ENCODE data around the gene GRM1. TPM values are rescaled to one million over a fixed set of nuclear protein-coding genes. Genes with fewer than 3 reads are reported as not detected.

GRM1 gene
- total RNA-seq, 1 donor, result under 0.01 TPM

DNA sequence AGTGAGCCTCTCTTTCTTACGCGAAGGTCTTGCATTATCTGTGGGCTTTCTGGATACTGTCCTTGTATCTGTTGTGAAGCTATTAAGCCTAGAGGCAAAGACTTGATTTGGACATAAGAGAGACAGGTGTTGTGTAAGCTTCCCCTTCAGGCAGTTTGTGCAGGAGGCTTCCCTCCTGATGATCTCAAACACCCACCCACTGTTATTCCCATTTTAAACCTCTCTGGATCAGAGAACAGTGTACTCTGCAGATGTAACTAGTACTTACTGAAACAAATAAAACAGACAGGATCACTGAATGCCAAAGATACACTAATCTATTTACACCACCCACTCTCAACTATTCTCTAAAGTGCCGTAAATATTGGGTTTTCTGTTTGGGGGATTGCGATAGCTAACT is 401.0 kb downstream of the GRM1 start:
- no peak overlapping the region for H3K4me3 ChIP-seq (ENCODE audit: low read depth, low read length)
- TF ChIP-seq, protein P1, sequence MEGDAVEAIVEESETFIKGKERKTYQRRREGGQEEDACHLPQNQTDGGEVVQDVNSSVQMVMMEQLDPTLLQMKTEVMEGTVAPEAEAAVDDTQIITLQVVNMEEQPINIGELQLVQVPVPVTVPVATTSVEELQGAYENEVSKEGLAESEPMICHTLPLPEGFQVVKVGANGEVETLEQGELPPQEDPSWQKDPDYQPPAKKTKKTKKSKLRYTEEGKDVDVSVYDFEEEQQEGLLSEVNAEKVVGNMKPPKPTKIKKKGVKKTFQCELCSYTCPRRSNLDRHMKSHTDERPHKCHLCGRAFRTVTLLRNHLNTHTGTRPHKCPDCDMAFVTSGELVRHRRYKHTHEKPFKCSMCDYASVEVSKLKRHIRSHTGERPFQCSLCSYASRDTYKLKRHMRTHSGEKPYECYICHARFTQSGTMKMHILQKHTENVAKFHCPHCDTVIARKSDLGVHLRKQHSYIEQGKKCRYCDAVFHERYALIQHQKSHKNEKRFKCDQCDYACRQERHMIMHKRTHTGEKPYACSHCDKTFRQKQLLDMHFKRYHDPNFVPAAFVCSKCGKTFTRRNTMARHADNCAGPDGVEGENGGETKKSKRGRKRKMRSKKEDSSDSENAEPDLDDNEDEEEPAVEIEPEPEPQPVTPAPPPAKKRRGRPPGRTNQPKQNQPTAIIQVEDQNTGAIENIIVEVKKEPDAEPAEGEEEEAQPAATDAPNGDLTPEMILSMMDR (IDR thresholded peaks at IDR 0.05; ENCODE audit: insufficient read depth, low read depth, low read length), result no peak
- DNase-seq (ENCODE audit: low read depth), result no peak

DNA sequence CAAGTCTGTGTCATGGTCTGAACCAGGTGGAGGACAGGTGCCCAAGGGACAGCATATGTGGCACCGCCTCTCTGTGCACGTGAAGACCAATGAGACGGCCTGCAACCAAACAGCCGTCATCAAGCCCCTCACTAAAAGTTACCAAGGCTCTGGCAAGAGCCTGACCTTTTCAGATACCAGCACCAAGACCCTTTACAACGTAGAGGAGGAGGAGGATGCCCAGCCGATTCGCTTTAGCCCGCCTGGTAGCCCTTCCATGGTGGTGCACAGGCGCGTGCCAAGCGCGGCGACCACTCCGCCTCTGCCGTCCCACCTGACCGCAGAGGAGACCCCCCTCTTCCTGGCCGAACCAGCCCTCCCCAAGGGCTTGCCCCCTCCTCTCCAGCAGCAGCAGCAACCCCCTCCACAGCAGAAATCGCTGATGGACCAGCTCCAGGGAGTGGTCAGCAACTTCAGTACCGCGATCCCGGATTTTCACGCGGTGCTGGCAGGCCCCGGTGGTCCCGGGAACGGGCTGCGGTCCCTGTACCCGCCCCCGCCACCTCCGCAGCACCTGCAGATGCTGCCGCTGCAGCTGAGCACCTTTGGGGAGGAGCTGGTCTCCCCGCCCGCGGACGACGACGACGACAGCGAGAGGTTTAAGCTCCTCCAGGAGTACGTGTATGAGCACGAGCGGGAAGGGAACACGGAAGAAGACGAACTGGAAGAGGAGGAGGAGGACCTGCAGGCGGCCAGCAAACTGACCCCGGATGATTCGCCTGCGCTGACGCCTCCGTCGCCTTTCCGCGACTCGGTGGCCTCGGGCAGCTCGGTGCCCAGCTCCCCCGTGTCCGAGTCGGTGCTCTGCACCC is 405.2 kb downstream of the GRM1 start:
- peak overlapping the region; percentile 15 for H3K4me3 ChIP-seq (ENCODE audit: low read depth, low read length)
- TF ChIP-seq, protein P1 (IDR thresholded peaks at IDR 0.05; ENCODE audit: insufficient read depth, low read depth, low read length), result no peak
- DNase-seq (ENCODE audit: low read depth), result no peak

GRCh38 chr6:146434732-146435390 is 406.0 kb downstream of the GRM1 start:
- peak overlapping the region; percentile 15 for H3K4me3 ChIP-seq (ENCODE audit: low read depth, low read length)
- TF ChIP-seq, protein P1 (IDR thresholded peaks at IDR 0.05; ENCODE audit: insufficient read depth, low read depth, low read length), result no peak
- DNase-seq (ENCODE audit: low read depth), result no peak

- TF ChIP-seq, protein P1 (IDR thresholded peaks at IDR 0.05; ENCODE audit: insufficient read depth, low read depth, low read length), result no peak
- DNase-seq (ENCODE audit: low read depth), result no peak
- H3K4me3 ChIP-seq (ENCODE audit: low read depth, low read length), result no peak overlapping the region
Observed at GRCh38 chr6:146441907-146442306, 413.0 kb downstream of the GRM1 start.

DNA sequence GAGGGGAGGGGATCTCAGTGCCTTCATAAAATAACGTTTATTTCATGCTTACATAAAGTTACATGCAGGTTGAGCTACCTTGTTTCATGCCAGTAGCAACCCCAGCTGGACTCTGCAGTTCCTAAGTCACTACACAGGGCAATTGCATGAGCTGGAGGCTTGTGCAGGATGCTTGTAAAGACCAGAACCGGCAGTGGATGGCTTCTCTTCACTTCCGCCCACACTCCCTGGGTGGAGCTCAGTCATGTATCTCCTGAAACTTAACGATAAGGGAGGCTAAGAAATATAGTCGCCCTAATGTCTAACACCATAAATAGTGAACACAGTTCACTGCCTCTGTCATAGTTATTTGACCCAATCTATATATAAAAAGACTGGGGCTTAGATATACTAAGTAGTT is 415.3 kb downstream of the GRM1 start:
- no peak overlapping the region for H3K4me3 ChIP-seq (ENCODE audit: low read depth, low read length)
- no peak for DNase-seq (ENCODE audit: low read depth)
- TF ChIP-seq, protein P1 (IDR thresholded peaks at IDR 0.05; ENCODE audit: insufficient read depth, low read depth, low read length), result no peak

- no peak overlapping the region for H3K4me3 ChIP-seq (ENCODE audit: low read depth, low read length)
- TF ChIP-seq, protein P1 (IDR thresholded peaks at IDR 0.05; ENCODE audit: insufficient read depth, low read depth, low read length), result no peak
- no peak for DNase-seq (ENCODE audit: low read depth)
Observed at GRCh38 chr6:146445233-146445632, 416.4 kb downstream of the GRM1 start.

Measured in fibroblast of villous mesenchyme (primary cell).